Measurements from ENCODE around the gene PTPRN2.

Gene PTPRN2

DNA sequence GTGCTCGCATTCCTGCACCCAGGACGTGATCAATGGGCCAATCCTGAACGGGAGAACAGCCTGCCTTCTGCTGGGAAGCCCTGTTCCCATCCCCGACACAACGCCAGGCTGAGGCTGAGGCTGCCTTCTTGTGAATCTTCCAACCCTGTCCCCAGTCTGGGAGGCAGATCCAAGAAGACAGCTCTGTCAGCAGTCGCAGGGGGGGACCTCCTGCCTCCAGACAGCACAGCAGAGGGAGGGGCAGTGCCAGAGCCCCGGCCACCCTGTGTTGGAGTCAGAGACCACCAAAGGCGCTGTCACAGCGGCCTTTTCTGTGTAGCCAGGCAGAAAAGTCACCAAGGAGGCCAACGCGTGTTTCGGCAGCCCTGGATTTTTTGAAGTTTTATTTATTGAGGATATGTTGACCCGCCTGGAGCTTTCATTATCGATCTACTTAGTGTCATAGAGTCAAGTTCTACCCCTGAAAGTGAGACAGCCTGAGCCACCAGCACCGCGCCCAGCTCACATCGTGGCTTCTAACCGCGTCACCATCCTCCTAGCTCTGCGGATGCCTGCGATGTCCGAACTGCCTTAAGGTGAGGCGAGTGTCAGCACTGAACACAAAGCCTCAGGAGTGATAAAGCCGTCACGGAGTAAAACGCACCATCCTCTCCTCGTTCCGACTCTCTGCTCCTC lies 86.1 kb downstream of the PTPRN2 start:
- H3K4me3 ChIP-seq, result no peak overlapping the region
- DNase-seq (ENCODE audit: low spot score), result no peak
- no peak overlapping the region for H3K27ac ChIP-seq
- TF ChIP-seq, protein P1, sequence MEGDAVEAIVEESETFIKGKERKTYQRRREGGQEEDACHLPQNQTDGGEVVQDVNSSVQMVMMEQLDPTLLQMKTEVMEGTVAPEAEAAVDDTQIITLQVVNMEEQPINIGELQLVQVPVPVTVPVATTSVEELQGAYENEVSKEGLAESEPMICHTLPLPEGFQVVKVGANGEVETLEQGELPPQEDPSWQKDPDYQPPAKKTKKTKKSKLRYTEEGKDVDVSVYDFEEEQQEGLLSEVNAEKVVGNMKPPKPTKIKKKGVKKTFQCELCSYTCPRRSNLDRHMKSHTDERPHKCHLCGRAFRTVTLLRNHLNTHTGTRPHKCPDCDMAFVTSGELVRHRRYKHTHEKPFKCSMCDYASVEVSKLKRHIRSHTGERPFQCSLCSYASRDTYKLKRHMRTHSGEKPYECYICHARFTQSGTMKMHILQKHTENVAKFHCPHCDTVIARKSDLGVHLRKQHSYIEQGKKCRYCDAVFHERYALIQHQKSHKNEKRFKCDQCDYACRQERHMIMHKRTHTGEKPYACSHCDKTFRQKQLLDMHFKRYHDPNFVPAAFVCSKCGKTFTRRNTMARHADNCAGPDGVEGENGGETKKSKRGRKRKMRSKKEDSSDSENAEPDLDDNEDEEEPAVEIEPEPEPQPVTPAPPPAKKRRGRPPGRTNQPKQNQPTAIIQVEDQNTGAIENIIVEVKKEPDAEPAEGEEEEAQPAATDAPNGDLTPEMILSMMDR (IDR thresholded peaks at IDR 0.05), result no peak

GRCh38 chr7:158500651-158501052 lies 87.0 kb downstream of the PTPRN2 start:
- H3K4me3 ChIP-seq, result no peak overlapping the region
- no peak for DNase-seq (ENCODE audit: low spot score)
- H3K27ac ChIP-seq, result no peak overlapping the region
- TF ChIP-seq, protein P1 (IDR thresholded peaks at IDR 0.05), result no peak

DNA sequence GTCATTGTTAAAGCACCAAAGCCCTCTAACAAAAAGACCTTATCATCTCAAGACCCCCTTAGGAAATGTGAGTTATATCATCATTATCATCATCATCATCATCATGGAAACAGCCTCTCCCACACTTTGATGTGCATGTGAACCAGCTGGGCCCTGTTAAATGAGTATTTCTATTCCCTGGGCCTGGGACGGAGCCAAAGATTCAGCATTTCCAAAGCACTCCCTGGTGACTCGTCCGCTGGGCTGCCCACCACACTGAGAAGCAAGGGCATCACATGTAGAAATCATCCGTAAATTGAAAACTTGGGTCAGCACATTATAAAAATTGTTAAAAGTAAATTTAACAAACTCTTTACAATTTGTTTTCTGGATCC lies 88.6 kb downstream of the PTPRN2 start:
- TF ChIP-seq, protein P1 (IDR thresholded peaks at IDR 0.05), result no peak
- Histone ChIP-seq H3K27ac (no peak overlapping the region), H3K4me3 (no peak overlapping the region)
- DNase-seq (ENCODE audit: low spot score), result no peak

- Histone ChIP-seq H3K27ac (no peak overlapping the region), H3K4me3 (no peak overlapping the region)
- no peak for DNase-seq (ENCODE audit: low spot score)
- TF ChIP-seq, protein P1 (IDR thresholded peaks at IDR 0.05), result no peak
These were observed 89.1 kb downstream of the PTPRN2 start for GRCh38 chr7:158498443-158499081.

GRCh38 chr7:158497627-158498026 lies 90.0 kb downstream of the PTPRN2 start:
- Histone ChIP-seq H3K27ac (no peak overlapping the region), H3K4me3 (no peak overlapping the region)
- DNase-seq (ENCODE audit: low spot score), result no peak
- TF ChIP-seq, protein P1 (IDR thresholded peaks at IDR 0.05), result no peak

GRCh38 chr7:158495786-158496185 lies 91.8 kb downstream of the PTPRN2 start:
- Histone ChIP-seq H3K4me3 (no peak overlapping the region), H3K27ac (no peak overlapping the region)
- TF ChIP-seq, protein P1 (IDR thresholded peaks at IDR 0.05), result no peak
- DNase-seq (ENCODE audit: low spot score), result no peak

GRCh38 chr7:158495216-158495615 lies 92.4 kb downstream of the PTPRN2 start:
- TF ChIP-seq, protein P1 (IDR thresholded peaks at IDR 0.05), result no peak
- no peak for DNase-seq (ENCODE audit: low spot score)
- H3K27ac ChIP-seq, result no peak overlapping the region
- no peak overlapping the region for H3K4me3 ChIP-seq
